Stomach (tissue), 9 donors: ENCODE measurements around the gene HSPA12B. TPM values are rescaled to one million over a fixed set of nuclear protein-coding genes. Genes with fewer than 3 reads are reported as not detected.

Experiments used
- DNase-seq, 2 donors: peaks; one replicate each; pipeline versions ENCODE4 v3.0.0 to v3.0.0-alpha.2; 2013 to 2019
- H3K27ac ChIP-seq, 5 donors: fragments of 200-600 bp in 4 of 5; sonication (generic) in 4 of 5; one replicate each; pipeline ENCODE4 v1.5.1; 2013 to 2019; ENCODE audit warnings: mild to moderate bottlenecking in 1 of 5, moderate library complexity in 1 of 5
- H3K27me3 ChIP-seq, 3 donors: fragments of 200-600 bp; sonication (generic); one replicate each; pipeline ENCODE4 v1.5.1; 2017 to 2019; ENCODE audit warnings: mixed run types in 1 of 3
- H3K36me3 ChIP-seq, 4 donors: fragments of 200-600 bp; sonication (generic); 1 replicate in 3 of 4; 2 replicates in 1 of 4; pipeline ENCODE4 v1.5.1; 2016 to 2019
- H3K4me1 ChIP-seq, 4 donors: fragments of 200-600 bp; sonication (generic); one replicate each; pipeline ENCODE4 v1.5.1; 2016 to 2019
- H3K4me3 ChIP-seq, 4 donors: fragments of 200-600 bp; sonication (generic) in 3 of 4; one replicate each; pipeline ENCODE4 v1.5.1; 2016 to 2019; ENCODE audit warnings: mild to moderate bottlenecking in 1 of 4
- H3K9me3 ChIP-seq, 4 donors: fragments of 200-600 bp; sonication (generic); one replicate each; pipeline ENCODE4 v1.5.1; 2016 to 2019
- CTCF ChIP-seq, 7 experiments: fragments of 450-650 bp in 4 of 7; fragments of 200-600 bp in 3 of 7; sonication (generic) in 3 of 7; IDR thresholded peaks; one replicate each; pipeline ENCODE4 v1.5.1; 2016 to 2019; ENCODE audit warnings: antibody characterized with exemption in 7 of 7, control low read depth in 2 of 7, mild to moderate bottlenecking in 1 of 7
- EP300 ChIP-seq: sonication (generic); formaldehyde crosslinking; IDR thresholded peaks from one replicate; pipeline ENCODE4 v1.6.1; 2017; ENCODE audit warnings: antibody characterized with exemption
- POLR2A ChIP-seq, 4 donors: fragments of 450-650 bp; IDR thresholded peaks; one replicate each; pipeline ENCODE4 v1.6.1; 2016; ENCODE audit warnings: antibody characterized with exemption in 4 of 4, control low read depth in 2 of 4, mild to moderate bottlenecking in 1 of 4, moderate library complexity in 1 of 4
- POLR2AphosphoS5 ChIP-seq, 3 donors: sonication (generic); formaldehyde crosslinking; IDR thresholded peaks; one replicate each; pipeline ENCODE4 v1.6.1; 2016; ENCODE audit warnings: antibody characterized with exemption in 3 of 3
- WGBS, 5 donors: extraction: QIAGEN DNeasy Blood & Tissue Kit in 3 of 5; methylation state at CpG; one replicate each; pipeline versions ENCODE4 v1.1.5 to v1.1.7; 2013 to 2018; 5-methylcytosine and 5-hydroxymethylcytosine counted together
- intact Hi-C: fragments of 100-400 bp; cut with DNase I; formaldehyde crosslinking; loops from one replicate; pipeline ENCODE4 v1.15.1; 2023; ENCODE audit warnings: low total_unique reads
- polyA plus RNA-seq, 3 donors: library from polyadenylated mRNA; stranded (reverse); fragments of 200-250 nt; gene quantifications; one replicate each; pipeline ENCODE4 v1.2.3, GENCODE V29; 2013
- total RNA-seq, 5 donors: library from RNA; depleted of rRNA; stranded (reverse); fragments of >200 nt; gene quantifications; one replicate each; pipeline versions ENCODE4 v1.1.0 to v1.2.3, GENCODE V29; 2014 to 2016
- donor health status: healthy with polysubstance abuse.
- donor health status: Bipolar disorder and iron deficiency.
- donor health status: healthy.

HSPA12B gene
- total and polyA plus RNA-seq, 8 donors, result 0.87 to 14.3 (median 4.5) TPM

GRCh38 chr20:3752386-3752759, 19.9 kb downstream of the HSPA12B start:
- Histone ChIP-seq H3K4me1 (peaks cover 16 to 46% (median 29%) of the 10 kb centered on the region in 4 donors), H3K27ac (peak overlapping the region in 1 of 5 donors; percentile 46), H3K9me3 (no peaks in the 10 kb centered on the region), H3K4me3 (peak overlapping the region; percentile 35 to 55 (median 38)), H3K27me3 (peaks cover 0 to 22% (median 13%) of the 10 kb centered on the region in 3 donors), H3K36me3 (peaks cover 6 to 63% (median 32%) of the 10 kb centered on the region in 4 donors)
- DNase-seq, result no peak
- WGBS, 5 donors, result 28 to 68% (median 33%) methylated on average over 13 of the region's 13 CpGs
- intact Hi-C loops, result loop anchor here (10.0 kb wide), 1 partner anchor 102 kb away; no protein-coding TSS in a partner anchor
- TF ChIP-seq POLR2AphosphoS5 (IDR thresholded peaks at IDR 0.05), result no peak
- TF ChIP-seq POLR2A (IDR thresholded peaks at IDR 0.05), result no peak
- no peak for TF ChIP-seq EP300
- no peak for TF ChIP-seq CTCF (IDR thresholded peaks at IDR 0.05)

GRCh38 chr20:3753098-3753497, 20.6 kb downstream of the HSPA12B start:
- peak; percentile 70 to 90 for DNase-seq
- peaks cover 13 to 70% (median 39%) of the 10 kb centered on the region in 4 donors for H3K36me3 ChIP-seq
- peaks cover 16 to 50% (median 29%) of the 10 kb centered on the region in 4 donors for H3K4me1 ChIP-seq
- no peak overlapping the region for H3K4me3 ChIP-seq
- H3K27me3 ChIP-seq, result peaks cover 0 to 22% (median 13%) of the 10 kb centered on the region in 3 donors
- WGBS, 5 donors, result 40 to 53% (median 47%) methylated on average over 4 of the region's 4 CpGs
- H3K9me3 ChIP-seq, result no peaks in the 10 kb centered on the region
- TF ChIP-seq CTCF (IDR thresholded peaks at IDR 0.05) (peak in 5 of 7 experiments; percentile 57 to 75 (median 69)), POLR2AphosphoS5 (IDR thresholded peaks at IDR 0.05) (no peak)
- intact Hi-C loops, result loop anchor here (10.0 kb wide), 1 partner anchor 102 kb away; no protein-coding TSS in a partner anchor
- H3K27ac ChIP-seq, result peak overlapping the region in 1 of 5 donors; percentile 46

GRCh38 chr20:3753501-3754275, 21.2 kb downstream of the HSPA12B start:
- WGBS, 5 donors, result 80 to 92% (median 85%) methylated on average over 10 to 26 of the region's 26 CpGs
- peak overlapping the region in 1 of 5 donors; percentile 42 for H3K27ac ChIP-seq
- DNase-seq, result peak in 1 of 2 donors; percentile 20

More at GRCh38 chr20:3753501-3754275, 21.2 kb downstream of the HSPA12B start:
- intact Hi-C loops, result loop anchor here (10.0 kb wide), 1 partner anchor 101 kb away; no protein-coding TSS in a partner anchor
- Histone ChIP-seq H3K27me3 (peaks cover 0 to 22% (median 13%) of the 10 kb centered on the region in 3 donors), H3K36me3 (peaks cover 16 to 76% (median 44%) of the 10 kb centered on the region in 4 donors), H3K9me3 (no peaks in the 10 kb centered on the region), H3K4me3 (no peak overlapping the region), H3K4me1 (peaks cover 16 to 50% (median 29%) of the 10 kb centered on the region in 4 donors)
- TF ChIP-seq POLR2A (IDR thresholded peaks at IDR 0.05), result no peak
- TF ChIP-seq EP300, result no peak
- no peak for TF ChIP-seq POLR2AphosphoS5 (IDR thresholded peaks at IDR 0.05)
- no peak for TF ChIP-seq CTCF (IDR thresholded peaks at IDR 0.05)
